GM18507 (cell line): ENCODE results near the gene PTPRU.
"Not testable (repeated sequence)": the region's sequence is repeated elsewhere in the genome, so short reads cannot be mapped to it uniquely, and the experiment has no call there.

Experiments used
- DNase-seq: peaks from one replicate; pipeline ENCODE4 v3.0.0; 2011; ENCODE audit warnings: low read depth; ENCODE audit not compliant: insufficient read length; ENCODE audit errors: extremely low spot score
- FAIRE-seq: peaks from 2 replicates; lab custom pipeline; 2011; peaks lifted over from hg19 to GRCh38; lab: Jason Lieb, UNC

PTPRU gene

GRCh38 chr1:29309075-29309474 lies 72.8 kb downstream of the PTPRU start:
- DNase-seq (no peak), FAIRE-seq (no peak)

DNA sequence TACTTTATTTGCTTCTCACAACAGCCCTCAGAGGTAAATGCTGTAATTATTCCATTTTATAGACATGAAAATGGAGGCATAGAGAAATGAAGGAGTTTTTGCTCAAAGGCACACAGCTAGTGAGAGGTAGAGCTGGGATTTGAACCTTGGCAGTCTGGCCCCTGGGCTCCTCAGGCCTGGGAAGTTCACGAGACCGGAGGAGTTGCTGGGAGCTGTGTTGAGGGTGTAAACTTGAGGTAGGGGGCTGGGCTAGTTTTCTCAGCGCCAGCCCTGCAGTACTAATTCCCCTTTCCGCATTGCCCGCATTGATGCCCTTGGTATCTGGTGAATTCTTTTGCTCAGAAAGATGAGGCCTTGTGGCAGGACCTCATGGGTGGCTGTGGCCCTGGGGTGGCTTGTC lies 73.3 kb downstream of the PTPRU start:
- FAIRE-seq (no peak), DNase-seq (no peak)

DNA sequence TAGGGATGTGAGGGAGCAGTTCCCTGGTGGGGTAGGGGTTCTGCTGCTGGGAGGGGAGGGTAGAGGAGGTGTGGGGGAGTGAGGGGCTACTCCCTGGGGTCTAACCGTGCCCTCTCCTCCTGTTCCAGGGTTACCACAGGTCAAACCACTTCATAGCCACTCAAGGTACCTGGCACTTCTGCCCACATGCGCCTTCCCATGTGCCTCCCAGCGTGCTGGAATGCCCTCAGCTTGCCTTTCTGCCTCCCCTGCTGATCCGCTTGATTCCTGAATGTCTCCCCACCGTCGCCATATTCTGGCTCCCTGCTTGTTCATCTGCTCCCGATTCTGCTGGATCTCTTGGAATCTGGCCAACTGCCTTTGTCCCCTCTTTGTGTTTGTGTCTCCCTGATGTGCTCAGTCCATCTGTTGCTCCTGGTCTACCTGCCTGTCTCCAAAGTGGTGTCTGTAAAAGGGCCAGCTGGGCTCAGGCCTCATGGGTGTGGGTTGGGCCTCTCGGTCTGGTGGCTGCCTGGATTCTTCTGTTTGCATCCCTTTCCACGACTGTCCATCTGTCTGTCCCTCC lies 74.4 kb downstream of the PTPRU start:
- no peak for DNase-seq
- no peak for FAIRE-seq

DNA sequence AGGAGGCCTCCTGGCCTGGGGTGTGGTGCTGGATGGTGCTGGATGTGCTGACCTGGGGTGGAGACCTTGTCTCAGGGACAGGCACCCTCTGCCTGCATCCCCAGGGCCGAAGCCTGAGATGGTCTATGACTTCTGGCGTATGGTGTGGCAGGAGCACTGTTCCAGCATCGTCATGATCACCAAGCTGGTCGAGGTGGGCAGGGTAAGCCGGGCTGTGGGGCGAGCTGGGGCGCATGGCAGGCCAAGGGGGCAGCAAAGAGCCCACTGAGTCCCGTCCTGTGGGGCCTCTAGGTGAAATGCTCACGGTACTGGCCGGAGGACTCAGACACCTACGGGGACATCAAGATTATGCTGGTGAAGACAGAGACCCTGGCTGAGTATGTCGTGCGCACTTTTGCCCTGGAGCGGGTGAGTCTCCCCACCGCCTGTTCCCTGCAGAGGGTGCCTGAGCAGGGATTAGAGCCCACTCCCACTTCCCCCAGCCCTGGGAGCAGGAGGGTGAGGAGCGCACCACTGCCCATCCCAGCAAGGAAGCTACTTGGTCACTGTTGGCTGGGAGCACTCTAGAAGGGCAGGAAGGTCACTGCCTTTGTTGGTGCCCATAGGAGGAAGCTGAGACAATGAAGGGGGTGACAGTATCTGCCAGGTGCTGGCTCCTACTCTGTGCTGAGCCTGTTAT lies 75.2 kb downstream of the PTPRU start:
- DNase-seq (no peak), FAIRE-seq (no peak)

GRCh38 chr1:29312469-29313461 lies 76.4 kb downstream of the PTPRU start:
- DNase-seq, result no peak

DNA sequence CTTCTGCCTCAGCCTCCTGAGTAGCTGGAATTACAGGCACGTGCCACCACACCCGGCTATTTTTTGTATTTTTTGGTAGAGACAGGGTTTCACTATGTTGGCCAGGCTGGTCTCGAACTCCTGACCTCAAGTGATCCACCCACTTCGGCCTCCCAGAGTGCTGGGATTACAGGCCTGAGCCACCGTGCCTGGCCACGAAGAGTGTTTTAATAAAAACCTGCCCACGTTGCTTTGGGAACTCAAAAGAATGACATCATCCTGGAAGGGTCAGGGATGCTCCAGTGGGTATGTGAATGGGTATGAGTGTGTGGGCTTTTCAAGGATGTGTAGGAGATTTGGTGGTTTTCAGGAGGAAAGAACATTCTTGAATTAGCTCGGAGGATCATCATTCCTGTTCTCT lies 78.4 kb downstream of the PTPRU start:
- not testable (repeated sequence) for FAIRE-seq

More at GRCh38 chr1:29312469-29313461, 76.4 kb downstream of the PTPRU start:
- FAIRE-seq, result no peak

DNA sequence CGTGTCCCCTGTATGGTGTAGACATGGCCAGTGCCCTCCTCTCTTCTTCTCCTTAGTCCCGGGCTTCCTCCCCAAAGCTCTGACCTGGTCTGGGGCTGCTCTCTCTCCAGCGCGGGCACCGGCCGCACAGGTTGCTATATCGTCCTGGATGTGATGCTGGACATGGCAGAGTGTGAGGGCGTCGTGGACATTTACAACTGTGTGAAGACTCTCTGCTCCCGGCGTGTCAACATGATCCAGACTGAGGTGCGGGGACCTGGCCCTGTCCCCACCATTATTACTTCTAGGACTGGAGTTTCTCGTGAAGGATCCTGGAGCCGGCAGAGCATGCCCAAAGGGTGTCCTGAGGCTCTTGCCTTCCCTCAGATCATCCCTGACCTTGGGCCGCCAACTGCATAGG lies 78.9 kb downstream of the PTPRU start:
- DNase-seq, result no peak
- FAIRE-seq, result no peak

More for the DNA sequence above, 78.4 kb downstream of the PTPRU start:
- DNase-seq, result not testable (repeated sequence)

DNA sequence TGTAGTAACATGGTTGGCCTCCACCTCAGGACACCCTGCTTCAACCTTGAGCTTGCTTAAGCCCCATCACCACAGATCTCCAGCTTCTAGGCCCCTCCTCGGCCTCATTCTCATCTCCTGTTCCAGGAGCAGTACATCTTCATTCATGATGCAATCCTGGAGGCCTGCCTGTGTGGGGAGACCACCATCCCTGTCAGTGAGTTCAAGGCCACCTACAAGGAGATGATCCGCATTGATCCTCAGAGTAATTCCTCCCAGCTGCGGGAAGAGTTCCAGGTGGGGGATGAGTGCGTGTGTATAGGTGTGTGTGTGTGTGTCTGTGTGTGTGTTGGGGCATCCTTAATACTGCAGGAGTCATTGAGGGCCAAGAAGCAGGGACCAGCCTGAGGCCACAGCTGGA lies 79.6 kb downstream of the PTPRU start:
- FAIRE-seq, result no peak
- DNase-seq, result no peak

- FAIRE-seq, result no peak
Measured at GRCh38 chr1:29317063-29317915, 81.0 kb downstream of the PTPRU start.

DNA sequence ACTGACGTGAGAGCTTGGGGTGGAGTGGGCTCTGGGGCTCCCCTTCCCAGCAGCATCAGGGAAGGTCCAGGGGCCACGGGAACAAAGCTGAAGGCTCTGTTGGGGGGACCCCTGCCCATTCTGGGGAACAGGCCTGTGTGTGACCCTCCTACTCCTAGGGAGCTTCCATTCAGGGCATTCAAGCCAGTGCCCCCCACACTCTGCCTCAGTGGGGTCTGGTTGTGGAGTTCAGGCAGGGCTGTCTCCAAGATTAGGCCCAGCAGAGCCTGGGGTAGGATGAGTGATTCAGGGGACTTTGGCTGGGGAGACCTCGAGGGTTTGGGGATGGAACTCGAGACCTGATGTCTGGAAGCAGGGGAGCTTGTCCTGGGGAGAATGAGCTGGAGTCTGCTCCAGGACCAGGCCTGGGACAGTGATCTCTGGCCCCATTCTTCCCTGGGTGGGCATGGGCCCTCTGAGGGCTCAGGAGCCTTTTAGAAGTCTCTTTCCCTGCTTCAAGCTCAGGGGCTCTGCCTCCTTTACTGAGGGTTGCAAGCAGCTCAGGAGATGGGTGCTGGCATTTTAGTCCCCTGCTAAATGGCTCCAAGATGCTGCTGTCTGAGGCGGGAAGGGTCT lies 81.7 kb downstream of the PTPRU start:
- no peak for FAIRE-seq
- no peak for DNase-seq

More at GRCh38 chr1:29317063-29317915, 81.0 kb downstream of the PTPRU start:
- no peak for DNase-seq

- FAIRE-seq (no peak), DNase-seq (no peak)
Measured at GRCh38 chr1:29318724-29319123, 82.4 kb downstream of the PTPRU start.

DNA sequence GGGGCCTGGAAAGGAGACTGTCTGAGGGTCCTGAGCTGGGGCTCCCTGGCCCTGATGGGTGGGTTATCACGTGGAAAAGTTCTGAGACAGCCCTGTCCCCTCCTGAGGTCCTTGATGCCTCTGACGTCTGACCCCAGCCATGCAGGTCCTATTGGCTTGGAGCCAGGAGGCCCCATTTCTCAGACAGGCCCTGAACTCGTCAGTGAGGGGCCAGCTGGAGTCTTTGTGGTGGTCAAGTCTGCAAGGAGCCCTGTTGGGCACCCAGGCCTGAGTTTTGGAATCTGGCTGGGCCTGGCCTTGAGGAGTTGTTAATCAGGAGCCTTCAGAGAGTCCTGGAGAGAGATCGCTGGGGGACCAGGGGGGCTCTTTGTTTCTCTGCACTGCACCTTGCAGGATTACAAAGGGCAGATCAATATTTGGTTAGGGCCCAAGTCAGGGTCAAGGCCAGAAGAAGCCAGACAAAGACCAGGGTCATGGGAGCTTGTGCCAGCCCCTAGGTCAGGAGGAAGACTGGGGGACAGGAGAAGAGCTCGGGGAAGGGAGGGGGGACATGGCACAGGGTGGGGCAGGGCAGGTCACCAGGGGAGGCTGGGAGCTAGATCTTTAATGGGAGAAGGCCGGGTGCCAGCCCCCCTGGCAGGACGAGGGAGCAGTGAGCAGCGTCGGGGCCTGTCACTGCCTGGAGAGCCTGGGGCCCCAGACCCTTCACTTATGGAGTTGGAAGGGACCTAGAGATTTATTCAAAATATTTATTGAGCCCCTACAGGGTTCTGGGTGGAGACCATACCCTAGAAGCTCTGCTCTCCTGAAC lies 83.2 kb downstream of the PTPRU start:
- FAIRE-seq, result no peak
- DNase-seq, result no peak

- FAIRE-seq, result no peak
Measured at GRCh38 chr1:29320156-29320940, 84.0 kb downstream of the PTPRU start.

DNA sequence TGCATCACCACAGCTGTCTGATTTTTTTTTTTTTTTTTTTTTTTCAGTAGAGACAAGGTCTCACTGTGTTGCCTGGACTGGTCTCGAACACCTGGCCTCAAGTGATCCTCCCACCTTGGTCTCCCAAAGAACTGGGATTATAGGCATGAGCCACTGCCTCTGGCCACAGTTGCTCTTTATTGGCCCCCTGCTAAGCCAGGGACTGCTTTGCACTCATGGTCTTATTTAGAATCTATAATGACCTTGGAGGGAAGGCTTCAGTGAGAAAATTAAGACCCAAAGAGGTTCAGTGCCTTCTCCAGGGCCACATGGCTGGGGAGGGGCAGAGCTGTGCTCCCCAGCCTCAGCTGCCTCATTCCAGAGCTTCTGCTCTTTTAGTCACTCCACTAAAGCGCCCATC lies 84.9 kb downstream of the PTPRU start:
- FAIRE-seq (no peak), DNase-seq (no peak)

More at GRCh38 chr1:29320156-29320940, 84.0 kb downstream of the PTPRU start:
- DNase-seq, result no peak

DNA sequence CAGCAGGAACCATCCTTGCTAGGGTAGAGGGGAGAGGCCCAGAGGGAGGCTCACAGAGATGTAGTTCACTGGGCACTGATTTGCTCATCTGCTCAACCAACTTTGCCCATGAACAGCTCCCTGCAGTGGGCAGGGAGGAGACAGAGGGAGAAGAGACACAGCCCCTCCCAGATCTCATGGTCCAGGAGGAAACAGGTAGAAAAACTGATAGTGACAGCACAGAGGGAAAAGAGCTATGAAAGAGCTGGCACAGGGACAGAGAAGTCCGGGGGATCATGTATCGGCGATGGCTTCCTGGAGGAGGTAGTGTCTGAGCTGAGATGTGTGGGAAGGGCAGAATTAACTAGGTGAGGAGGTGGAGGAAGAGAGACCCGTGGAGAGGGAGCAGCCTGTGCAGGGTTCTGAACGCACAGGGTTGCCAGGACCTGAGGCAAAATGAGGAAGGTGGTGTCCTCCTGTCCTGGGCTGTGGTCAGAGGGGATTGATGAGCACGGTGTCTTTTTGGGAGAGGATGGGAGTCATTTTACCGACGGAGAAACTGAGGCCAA lies 85.9 kb downstream of the PTPRU start:
- FAIRE-seq (no peak), DNase-seq (no peak)

GRCh38 chr1:29322861-29323585 lies 86.7 kb downstream of the PTPRU start:
- DNase-seq (no peak), FAIRE-seq (no peak)

GRCh38 chr1:29323636-29324035 lies 87.3 kb downstream of the PTPRU start:
- DNase-seq (no peak), FAIRE-seq (no peak)
